Neuronal stem cell (in vitro differentiated cells): Measurements from ENCODE around the gene PWP2.
"Not testable (repeated sequence)": the region's sequence is repeated elsewhere in the genome, so short reads cannot be mapped to it uniquely, and the experiment has no call there.

ENCODE experiments used
- DNase-seq: peaks from one replicate; pipeline ENCODE4 v3.0.0-alpha.2; 2013; ENCODE audit warnings: low spot score
- H2AFZ ChIP-seq: one replicate; pipeline ENCODE4 v1.6.1; 2013; ENCODE audit warnings: mild to moderate bottlenecking, low read length, inconsistent platforms
- H2AK5ac ChIP-seq: 2 replicates; pipeline ENCODE4 v1.6.1; 2013; ENCODE audit warnings: low read depth, mild to moderate bottlenecking, inconsistent platforms, low read length, moderate library complexity, mixed read lengths
- H2BK120ac ChIP-seq: 2 replicates; pipeline ENCODE4 v1.6.1; 2013; ENCODE audit warnings: low read depth, mild to moderate bottlenecking, inconsistent platforms, low read length, moderate library complexity, mixed read lengths
- H2BK12ac ChIP-seq: one replicate; pipeline ENCODE4 v1.6.1; 2013; ENCODE audit warnings: low read length, inconsistent platforms
- H2BK15ac ChIP-seq: 2 replicates; pipeline ENCODE4 v1.6.1; 2013; ENCODE audit warnings: mild to moderate bottlenecking, low read length, inconsistent platforms, mixed read lengths
- H2BK5ac ChIP-seq: one replicate; pipeline ENCODE4 v1.6.1; 2013; ENCODE audit warnings: inconsistent platforms, mild to moderate bottlenecking, low read length, moderate library complexity
- H3K14ac ChIP-seq: one replicate; pipeline ENCODE4 v1.6.1; 2013; ENCODE audit warnings: low read length, inconsistent platforms
- H3K18ac ChIP-seq: 2 replicates; pipeline ENCODE4 v1.6.1; 2013; ENCODE audit warnings: low read length, inconsistent platforms
- H3K23ac ChIP-seq: 2 replicates; pipeline ENCODE4 v1.6.1; 2013; ENCODE audit warnings: low read depth, mild to moderate bottlenecking, mixed read lengths, low read length, inconsistent platforms; ENCODE audit not compliant: poor library complexity
- H3K27ac ChIP-seq: replicated peaks from 3 replicates; pipeline ENCODE4 v1.5.1; 2013; ENCODE audit warnings: low read length, inconsistent platforms
- H3K27me3 ChIP-seq, 3 experiments: 2 replicates each; pipeline ENCODE4 v1.6.1; 2013; ENCODE audit warnings: low read length in 3 of 3, mild to moderate bottlenecking in 2 of 3, inconsistent platforms in 1 of 3, low read depth in 1 of 3, mixed read lengths in 1 of 3, moderate library complexity in 1 of 3; ENCODE audit not compliant: control insufficient read depth in 3 of 3, insufficient read depth in 3 of 3
- H3K36me3 ChIP-seq, 2 donors: replicated peaks in 1 of 2; 2 replicates each; pipeline ENCODE4 v1.6.1; 2013; ENCODE audit warnings: low read length in 2 of 2; ENCODE audit not compliant: control insufficient read depth in 2 of 2, insufficient read depth in 2 of 2
- H3K4ac ChIP-seq: 2 replicates; pipeline ENCODE4 v1.6.1; 2013; ENCODE audit warnings: inconsistent platforms, mild to moderate bottlenecking, low read length, moderate library complexity
- H3K4me1 ChIP-seq, 2 donors: 1 replicate in 1 of 2; 2 replicates in 1 of 2; pipeline ENCODE4 v1.6.1; 2013; ENCODE audit warnings: low read length in 2 of 2, low read depth in 1 of 2; ENCODE audit not compliant: control insufficient read depth in 2 of 2, insufficient read depth in 1 of 2
- H3K4me2 ChIP-seq: one replicate; pipeline ENCODE4 v1.6.1; 2013; ENCODE audit warnings: mild to moderate bottlenecking, low read length, inconsistent platforms; ENCODE audit not compliant: insufficient read depth, poor library complexity, severe bottlenecking
- H3K4me3 ChIP-seq, 2 donors: 2 replicates each; pipeline ENCODE4 v1.5.1; 2013; ENCODE audit warnings: low read length in 2 of 2, mild to moderate bottlenecking in 2 of 2, inconsistent platforms in 1 of 2, moderate library complexity in 1 of 2
- H3K79me1 ChIP-seq: one replicate; pipeline ENCODE4 v1.6.1; 2013; ENCODE audit warnings: low read depth, mild to moderate bottlenecking, inconsistent platforms, low read length, moderate library complexity
- H3K9ac ChIP-seq: one replicate; pipeline ENCODE4 v1.6.1; 2013; ENCODE audit warnings: mild to moderate bottlenecking, low read depth, low read length, inconsistent platforms; ENCODE audit not compliant: poor library complexity
- H3K9me3 ChIP-seq, 2 donors: replicated peaks in 1 of 2; 2 replicates each; pipeline versions ENCODE3 to v1.6.1; 2013; ENCODE audit warnings: low read length in 2 of 2, mild to moderate bottlenecking in 2 of 2, inconsistent platforms in 1 of 2, low read depth in 1 of 2, mixed read lengths in 1 of 2, moderate library complexity in 1 of 2; ENCODE audit not compliant: control insufficient read depth in 2 of 2, insufficient read depth in 1 of 2
- H4K8ac ChIP-seq: one replicate; pipeline ENCODE4 v1.6.1; 2013; ENCODE audit warnings: low read depth, mild to moderate bottlenecking, inconsistent platforms, low read length, moderate library complexity
- H4K91ac ChIP-seq: one replicate; pipeline ENCODE4 v1.6.1; 2013; ENCODE audit warnings: low read length, low read depth, mild to moderate bottlenecking, inconsistent platforms; ENCODE audit not compliant: poor library complexity
- WGBS, 2 donors: extraction: QIAGEN DNeasy Blood & Tissue Kit; methylation state at CpG; one replicate each; pipeline ENCODE4 v1.1.7; 2013; ENCODE audit warnings: missing lambda C conversion rate in 2 of 2, mixed read lengths in 1 of 2; ENCODE audit not compliant: insufficient read length in 2 of 2, insufficient replicate concordance in 1 of 2; ENCODE audit errors: extremely low coverage in 2 of 2; 5-methylcytosine and 5-hydroxymethylcytosine counted together

PWP2 gene

DNA sequence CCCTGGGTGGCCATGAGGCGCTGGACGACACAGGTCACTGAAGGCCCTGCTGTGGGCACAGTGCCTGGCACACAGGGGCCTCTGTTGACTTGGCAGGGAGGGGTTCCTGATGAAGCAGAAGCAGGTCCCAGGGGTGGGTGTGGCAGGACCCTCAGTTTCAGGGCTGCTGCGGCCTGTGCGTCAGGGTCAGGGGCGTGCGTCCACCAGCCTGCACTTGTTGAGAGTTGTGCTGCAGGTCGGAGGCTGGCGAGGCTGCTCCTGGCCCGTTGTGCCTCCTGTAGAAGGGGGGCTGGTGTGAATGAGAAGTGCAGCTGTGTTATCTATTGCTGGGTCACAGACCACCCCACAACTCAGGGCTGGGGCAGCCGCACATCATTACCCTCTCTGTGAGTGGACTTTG is 35.3 kb downstream of the PWP2 start:
- H3K27ac ChIP-seq, H3K4me1 ChIP-seq, H3K27me3 ChIP-seq, H3K9ac ChIP-seq, H3K36me3 ChIP-seq, DNase-seq, H3K9me3 ChIP-seq, H2BK5ac ChIP-seq, H3K4me2 ChIP-seq, H3K4me3 ChIP-seq, H2AFZ ChIP-seq, H3K18ac ChIP-seq, H3K79me1 ChIP-seq, H3K4ac ChIP-seq, H3K14ac ChIP-seq, H4K8ac ChIP-seq, H2BK120ac ChIP-seq, H2AK5ac ChIP-seq, H3K23ac ChIP-seq, H2BK15ac ChIP-seq, H2BK12ac ChIP-seq, H4K91ac ChIP-seq: not testable (repeated sequence)
- WGBS, 2 donors = no CpG with 5 or more reads among the region's 10 CpGs

GRCh38 chr21:44143380-44143779 is 36.2 kb downstream of the PWP2 start:
- not testable (repeated sequence) for H3K4me1 ChIP-seq, H2BK5ac ChIP-seq, H3K18ac ChIP-seq, H3K9me3 ChIP-seq, H4K8ac ChIP-seq, H3K4me2 ChIP-seq, H3K79me1 ChIP-seq, H3K27me3 ChIP-seq, H2AFZ ChIP-seq, H3K9ac ChIP-seq, H2AK5ac ChIP-seq, H4K91ac ChIP-seq, DNase-seq, H3K36me3 ChIP-seq, H3K27ac ChIP-seq, H2BK15ac ChIP-seq, H3K23ac ChIP-seq, H3K4ac ChIP-seq, H3K14ac ChIP-seq, H2BK120ac ChIP-seq, H3K4me3 ChIP-seq, H2BK12ac ChIP-seq
- no CpG with 5 or more reads among the region's 17 CpGs for WGBS, 2 donors

DNA sequence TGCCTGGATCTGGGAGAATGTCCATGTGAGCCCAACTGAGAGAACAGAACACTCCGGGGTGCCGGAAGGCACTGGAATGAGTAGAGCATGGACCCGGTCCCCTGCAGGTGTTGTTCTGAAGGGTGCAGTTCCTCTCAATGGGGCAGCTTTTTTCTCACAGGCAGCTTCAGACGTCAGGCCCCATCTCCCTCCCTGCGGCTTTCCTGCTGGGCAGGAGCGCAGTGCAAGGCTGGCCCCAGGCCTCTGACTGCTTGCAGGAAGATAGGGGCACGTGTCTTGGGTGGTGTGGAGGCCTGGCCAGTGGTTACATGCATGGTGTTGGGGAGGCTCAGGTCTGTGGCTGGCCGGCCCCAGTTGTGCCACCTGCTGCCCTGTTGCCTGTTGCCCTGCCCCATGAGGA is 36.8 kb downstream of the PWP2 start:
- not testable (repeated sequence) for H3K9me3 ChIP-seq, H3K27me3 ChIP-seq, H3K27ac ChIP-seq, H2BK5ac ChIP-seq, H3K79me1 ChIP-seq, H3K4me2 ChIP-seq, DNase-seq, H3K18ac ChIP-seq, H3K14ac ChIP-seq, H2BK120ac ChIP-seq, H3K4me3 ChIP-seq, H3K36me3 ChIP-seq, H3K23ac ChIP-seq, H2BK15ac ChIP-seq, H2AK5ac ChIP-seq, H2BK12ac ChIP-seq, H2AFZ ChIP-seq, H3K4me1 ChIP-seq, H3K4ac ChIP-seq, H3K9ac ChIP-seq, H4K8ac ChIP-seq, H4K91ac ChIP-seq
- no CpG with 5 or more reads among the region's 8 CpGs for WGBS, 2 donors

- not testable (repeated sequence) for DNase-seq, H3K14ac ChIP-seq, H2AK5ac ChIP-seq, H2BK12ac ChIP-seq, H3K4me1 ChIP-seq, H3K36me3 ChIP-seq, H3K9ac ChIP-seq, H3K4ac ChIP-seq, H3K18ac ChIP-seq, H3K4me3 ChIP-seq, H2AFZ ChIP-seq, H3K23ac ChIP-seq, H3K9me3 ChIP-seq, H4K8ac ChIP-seq, H3K4me2 ChIP-seq, H3K79me1 ChIP-seq, H2BK15ac ChIP-seq, H3K27me3 ChIP-seq, H3K27ac ChIP-seq, H4K91ac ChIP-seq, H2BK120ac ChIP-seq, H2BK5ac ChIP-seq
- WGBS, 2 donors = no CpG with 5 or more reads among the region's 22 CpGs
Measured at GRCh38 chr21:44144784-44145602, 37.8 kb downstream of the PWP2 start.
